H7 (cell line): Measurements from ENCODE around the gene POU3F1. TPM values are rescaled to one million over a fixed set of nuclear protein-coding genes. Genes with fewer than 3 reads are reported as not detected.
A peak's percentile ranks its signal among the peaks of the same experiment; 100 is the strongest.

Experiments
- DNase-seq: peaks from one replicate; pipeline ENCODE4 v3.0.0; 2012
- H3K27me3 ChIP-seq: 2 replicates; pipeline ENCODE4 v1.6.0; 2011; ENCODE audit warnings: mild to moderate bottlenecking, low read length; ENCODE audit not compliant: control insufficient read depth, insufficient read depth
- H3K36me3 ChIP-seq: replicated peaks from 2 replicates; pipeline ENCODE4 v1.5.1; 2011; ENCODE audit warnings: low read length; ENCODE audit not compliant: control insufficient read depth, insufficient read depth
- H3K4me3 ChIP-seq: 2 replicates; pipeline ENCODE4 v1.5.1; 2011; ENCODE audit warnings: low read depth, mild to moderate bottlenecking, control low read depth, low read length, moderate library complexity; ENCODE audit not compliant: insufficient read depth
- total RNA-seq: library from RNA; depleted of rRNA; stranded (reverse); fragments of >200 nt; shearing (Covaris generic); gene quantifications from 2 replicates; pipeline ENCODE4 v1.2.3, GENCODE V29; 2014

The POU3F1 gene
- total RNA-seq, 1 experiment from 2014 or later: 2.9 TPM

DNA sequence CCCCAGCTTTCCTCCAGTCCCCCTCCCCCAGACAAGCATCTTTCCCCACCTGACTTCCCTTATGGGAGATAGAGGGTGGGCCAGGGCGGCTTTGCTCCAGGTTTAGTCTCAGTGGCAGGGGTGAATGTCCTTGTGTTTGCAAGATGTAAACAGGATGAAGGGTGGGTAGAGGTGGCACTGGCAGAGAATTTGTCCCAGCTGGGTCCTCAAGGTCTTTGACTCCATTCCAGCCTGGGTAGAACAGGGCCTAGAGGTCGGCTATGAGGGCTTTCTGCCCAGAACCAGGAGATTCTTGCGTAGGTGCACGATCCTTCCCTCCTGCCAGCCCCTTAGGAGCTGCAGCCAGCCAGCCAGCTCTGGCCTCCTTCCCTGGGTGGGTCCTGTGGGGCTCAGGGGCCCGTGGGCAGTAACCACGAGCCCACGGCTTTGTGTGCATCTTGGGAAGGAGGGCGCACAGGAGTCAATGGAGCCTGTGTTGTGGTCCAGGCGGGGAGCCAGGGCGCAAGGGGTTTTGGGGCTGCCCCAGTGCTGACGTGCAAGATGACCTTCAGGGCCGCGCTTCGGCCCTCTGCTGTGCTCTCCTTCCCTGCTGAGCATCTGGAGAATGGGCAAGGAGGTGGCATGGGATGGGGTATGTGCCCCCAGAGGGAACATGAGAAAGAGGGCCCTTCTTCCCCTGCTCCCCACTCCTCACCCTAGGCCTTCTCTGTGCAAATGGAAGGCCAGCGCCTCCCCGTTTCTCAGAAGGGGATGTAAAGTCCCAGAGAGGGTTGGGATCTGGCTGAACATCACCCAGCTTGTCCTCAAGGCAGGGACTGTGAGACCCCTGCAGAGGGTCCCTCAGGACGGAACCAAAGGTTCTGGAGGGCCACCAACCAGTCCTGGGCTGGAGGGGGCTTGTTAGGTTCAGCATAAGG, 15.7 kb downstream of the POU3F1 start:
- DNase-seq: peak; percentile 52
- Histone ChIP-seq H3K4me3 (no peak overlapping the region), H3K27me3 (no peaks in the 10 kb centered on the region; the same call in 1 of the 2 replicates), H3K36me3 (peaks cover 5% of the 10 kb centered on the region)

DNA sequence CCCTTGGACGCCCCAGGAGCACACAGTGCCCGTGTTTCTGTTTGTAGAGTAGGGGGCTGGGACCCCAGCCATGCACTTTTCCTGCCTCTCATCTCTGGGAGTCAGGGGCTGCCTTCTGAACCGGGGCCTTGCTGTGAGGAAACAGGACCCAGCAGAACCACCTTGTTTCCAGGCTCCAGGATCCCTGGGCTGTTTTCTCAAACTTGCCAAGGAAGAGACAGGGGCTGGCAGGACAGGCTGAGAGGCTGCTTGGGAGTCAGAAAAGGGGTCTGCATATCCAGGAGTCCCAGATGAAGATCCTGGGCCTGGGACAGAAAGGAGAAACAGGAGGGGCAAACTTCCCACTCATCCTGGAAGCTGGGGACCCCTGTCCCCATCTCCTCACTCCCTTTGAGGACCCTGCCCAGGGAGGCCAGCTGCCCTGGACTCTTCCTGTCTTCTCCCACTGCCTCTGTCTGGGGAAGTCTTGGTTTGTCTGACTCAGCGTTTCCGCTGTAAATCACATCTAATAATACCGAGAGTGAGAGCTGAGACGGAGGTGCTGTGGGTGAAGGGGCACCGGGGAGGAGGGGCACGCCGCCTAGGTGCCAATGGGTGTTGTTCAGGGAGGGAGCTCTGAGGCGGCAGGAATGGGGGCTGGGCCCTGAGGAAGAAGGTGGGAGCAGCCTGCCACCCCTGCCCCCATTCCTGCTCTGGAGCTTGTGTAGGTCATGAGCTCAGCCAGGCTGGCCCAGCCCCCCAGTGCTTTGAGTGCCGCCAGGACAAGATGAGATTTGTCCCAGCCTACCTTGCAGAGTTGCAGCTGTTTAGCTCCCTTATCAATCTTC, 16.7 kb downstream of the POU3F1 start:
- DNase-seq: peak; percentile 80
- Histone ChIP-seq H3K27me3 (no peaks in the 10 kb centered on the region; the same call in 1 of the 2 replicates), H3K36me3 (peaks cover 13% of the 10 kb centered on the region), H3K4me3 (no peak overlapping the region)

DNA sequence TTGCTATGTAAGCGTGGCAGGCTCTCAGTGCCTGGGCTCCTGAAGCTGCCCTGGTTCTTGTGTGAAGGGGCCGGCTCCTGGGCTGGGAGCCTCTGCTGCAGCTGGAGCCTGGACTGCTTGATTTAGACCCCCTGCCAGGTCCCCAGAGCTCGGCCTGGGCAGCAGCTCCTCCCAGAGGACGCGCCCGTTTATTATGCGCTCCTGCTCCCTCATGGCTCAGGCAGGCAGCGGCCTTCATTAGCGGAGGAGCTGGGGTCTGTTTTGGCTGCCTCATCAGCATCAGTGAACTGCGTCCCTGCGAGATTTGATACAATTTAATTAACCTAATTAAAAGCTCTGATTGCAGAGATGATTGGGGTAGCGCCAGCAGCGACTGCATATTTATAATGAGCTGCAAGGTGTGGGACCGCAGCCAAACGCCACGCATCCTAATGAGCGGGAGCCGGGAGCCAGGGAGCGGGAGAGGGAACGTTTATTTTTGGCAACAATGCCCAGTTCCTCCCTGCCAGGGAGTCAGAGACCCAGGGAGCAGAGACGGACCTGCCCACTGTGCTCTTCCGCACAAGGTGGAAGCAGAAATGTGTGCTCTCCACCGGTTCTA, 17.4 kb downstream of the POU3F1 start:
- no peaks in the 10 kb centered on the region; the same call in 1 of the 2 replicates for H3K27me3 ChIP-seq
- H3K4me3 ChIP-seq: no peak overlapping the region
- DNase-seq: peak; percentile 93
- peaks cover 14% of the 10 kb centered on the region for H3K36me3 ChIP-seq

DNA sequence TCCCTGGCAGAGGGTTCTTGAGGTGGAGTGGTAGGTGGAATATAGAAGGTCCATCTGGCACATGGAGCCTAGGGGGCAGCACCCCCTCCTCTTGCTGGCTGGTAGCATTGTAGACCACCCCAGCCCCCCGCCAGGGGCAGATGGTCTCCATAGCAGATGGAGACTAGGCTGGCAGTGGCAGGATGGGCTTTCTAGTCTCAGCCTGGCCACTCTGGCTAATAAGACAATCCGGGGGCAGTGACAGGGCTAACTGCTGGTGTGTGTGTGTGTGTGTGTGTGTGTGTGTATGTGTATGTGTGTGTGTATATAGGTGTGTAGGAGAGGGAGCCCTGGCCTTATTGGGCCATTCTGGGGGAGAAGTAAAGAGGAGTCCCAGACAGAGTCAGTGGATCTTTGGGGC, 17.9 kb downstream of the POU3F1 start:
- no peak overlapping the region for H3K4me3 ChIP-seq
- H3K27me3 ChIP-seq: no peaks in the 10 kb centered on the region; the same call in 1 of the 2 replicates
- H3K36me3 ChIP-seq: peaks cover 19% of the 10 kb centered on the region
- peak; percentile 74 for DNase-seq

DNA sequence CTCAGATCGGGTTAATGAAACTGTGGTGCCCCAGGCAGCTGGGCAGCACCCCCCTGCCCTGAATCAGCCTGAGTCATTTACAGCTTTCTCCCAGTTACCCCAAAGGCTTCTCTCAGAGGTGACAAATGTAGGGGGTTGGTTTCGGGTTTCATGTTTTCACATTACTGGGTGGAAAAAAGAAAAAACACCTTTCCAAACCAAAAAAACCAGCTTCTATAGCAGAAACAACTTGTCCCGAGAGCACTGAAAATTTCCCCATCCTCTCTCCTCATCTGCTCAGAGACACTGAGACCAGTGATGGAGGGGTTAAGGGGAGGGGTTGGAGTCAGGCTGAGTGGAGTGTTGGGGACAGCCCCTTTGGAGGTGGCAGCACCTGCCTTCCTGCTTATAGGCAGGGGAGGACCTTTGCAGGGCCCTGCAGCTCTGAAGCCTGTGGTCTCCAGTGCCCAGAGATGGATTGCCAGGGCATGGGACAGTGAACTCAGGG, 18.4 kb downstream of the POU3F1 start:
- H3K36me3 ChIP-seq: peaks cover 22% of the 10 kb centered on the region

DNA sequence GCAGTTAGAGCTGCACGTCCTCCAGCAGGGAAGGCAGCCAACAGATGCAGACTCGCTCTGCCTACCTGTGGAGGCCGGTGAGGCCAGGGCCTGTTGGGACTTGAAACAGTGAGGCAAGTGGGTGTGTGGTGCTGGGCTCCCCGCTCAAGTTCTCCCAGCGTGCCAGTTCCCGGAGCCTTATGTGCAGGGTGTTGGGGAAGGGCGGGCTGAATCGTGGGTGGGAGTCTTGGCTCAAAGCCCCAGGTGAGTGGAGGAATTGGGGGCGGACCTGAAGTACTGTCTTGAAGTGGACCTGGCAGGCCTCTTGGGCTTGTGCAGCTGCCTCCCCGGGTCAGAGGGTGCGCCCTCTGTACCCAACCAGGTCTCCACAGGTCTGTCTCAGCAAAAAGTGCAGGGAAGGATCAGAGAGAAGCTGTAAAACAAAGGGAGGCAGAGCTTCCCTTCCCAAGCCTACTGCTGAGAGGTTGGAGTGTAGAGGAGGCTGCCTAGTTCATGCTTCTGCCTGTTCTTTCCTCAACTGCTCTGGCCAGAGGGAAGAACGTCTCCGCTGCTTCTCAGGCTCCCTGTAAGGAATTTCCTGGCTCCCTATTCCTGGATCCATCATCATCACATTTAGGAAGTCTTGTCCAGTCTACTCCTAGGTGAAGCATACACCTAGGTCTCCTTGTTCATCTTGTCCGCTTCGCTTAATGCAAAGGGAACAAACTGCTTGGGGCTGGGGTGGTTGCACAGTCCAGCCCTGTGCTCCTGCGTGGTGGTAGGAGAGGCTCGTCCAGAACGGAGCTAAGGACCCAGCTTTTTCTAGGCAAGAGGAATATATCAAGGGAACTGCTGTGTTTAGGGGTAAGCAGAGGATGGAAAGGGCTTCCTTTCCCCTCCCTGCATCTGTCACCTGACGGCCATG, 19.1 kb downstream of the POU3F1 start:
- DNase-seq: peak; percentile 48
- Histone ChIP-seq H3K4me3 (no peak overlapping the region), H3K36me3 (peaks cover 25% of the 10 kb centered on the region), H3K27me3 (no peaks in the 10 kb centered on the region; the same call in 1 of the 2 replicates)

More for the DNA sequence above, 18.4 kb downstream of the POU3F1 start:
- H3K4me3 ChIP-seq: no peak overlapping the region
- peak; percentile 61 for DNase-seq
- H3K27me3 ChIP-seq: no peaks in the 10 kb centered on the region; the same call in 1 of the 2 replicates

DNA sequence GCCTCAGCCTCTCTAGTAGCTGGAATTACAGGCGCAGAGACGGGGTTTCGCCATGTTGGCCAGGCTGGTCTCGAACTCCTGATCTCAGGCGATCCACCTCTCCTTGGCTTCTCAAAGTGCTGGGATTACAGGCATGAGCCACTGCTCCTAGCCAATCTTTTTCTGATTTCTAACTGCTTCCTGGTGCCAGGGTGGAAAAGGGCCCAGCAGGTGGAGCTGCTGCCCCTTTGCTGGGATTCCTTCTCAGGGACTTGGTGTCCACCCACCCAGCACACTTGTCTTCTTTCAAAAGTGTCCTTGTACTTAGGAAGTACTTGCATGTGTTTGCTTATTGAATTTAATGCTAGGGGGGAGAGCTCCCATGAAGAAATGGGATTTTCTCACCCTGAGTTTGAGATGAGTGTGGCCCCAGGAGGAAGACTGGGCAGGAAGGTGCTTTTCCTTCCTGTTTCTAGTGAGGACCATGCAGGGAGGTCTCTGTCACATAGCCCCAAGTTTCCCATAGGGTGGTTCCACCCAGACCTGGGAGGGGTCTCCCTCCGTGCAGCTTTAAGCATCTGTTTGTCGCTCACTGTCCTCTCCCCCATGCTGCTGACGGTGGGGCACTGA, 19.9 kb downstream of the POU3F1 start:
- no peak overlapping the region for H3K4me3 ChIP-seq
- peak; percentile 85 for DNase-seq
- H3K36me3 ChIP-seq: peaks cover 31% of the 10 kb centered on the region
- H3K27me3 ChIP-seq: no peaks in the 10 kb centered on the region; the same call in 1 of the 2 replicates

DNA sequence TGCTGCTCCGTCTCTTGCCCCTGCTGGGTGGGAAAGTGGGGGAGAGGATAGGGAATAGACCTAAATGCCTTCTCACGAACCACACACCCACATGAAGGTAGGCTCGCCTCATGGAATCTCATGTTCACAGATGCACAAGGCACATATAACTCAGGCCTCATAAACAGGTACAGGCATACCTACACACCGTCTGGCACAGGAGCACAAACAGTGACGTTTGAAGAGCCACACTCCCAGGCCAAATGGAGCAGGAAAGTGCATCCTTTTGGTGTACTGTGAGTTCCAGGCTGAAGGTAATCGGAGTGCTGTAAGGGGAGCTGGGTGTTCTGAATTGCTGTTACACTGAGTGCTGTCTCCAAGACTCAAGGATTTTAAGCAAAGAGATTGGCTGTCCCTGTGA, 20.9 kb downstream of the POU3F1 start:
- Histone ChIP-seq H3K4me3 (no peak overlapping the region), H3K36me3 (peaks cover 31% of the 10 kb centered on the region), H3K27me3 (no peaks in the 10 kb centered on the region)
- DNase-seq: peak; percentile 15

DNA sequence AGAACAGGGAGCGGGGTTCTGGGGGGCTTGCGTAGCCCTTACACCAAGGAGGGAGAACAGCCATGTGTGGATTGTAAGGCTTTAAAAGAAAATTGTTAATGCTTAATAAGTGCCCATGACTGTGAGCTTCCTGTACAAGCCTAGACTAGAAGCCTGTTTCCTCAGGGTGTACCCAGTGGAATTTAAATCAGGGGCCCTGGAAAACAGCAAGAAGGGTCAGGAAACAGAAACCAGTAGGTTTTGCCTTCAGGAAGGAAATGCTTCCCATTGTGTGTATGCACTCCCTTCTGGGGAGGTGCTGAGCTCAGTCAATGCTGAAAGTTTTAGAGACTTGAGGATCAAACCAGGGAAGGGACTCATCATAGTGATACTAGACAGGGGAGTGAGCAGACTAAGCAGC, 21.4 kb downstream of the POU3F1 start:
- H3K27me3 ChIP-seq: no peaks in the 10 kb centered on the region
- peaks cover 31% of the 10 kb centered on the region for H3K36me3 ChIP-seq
- no peak for DNase-seq
- H3K4me3 ChIP-seq: no peak overlapping the region

DNA sequence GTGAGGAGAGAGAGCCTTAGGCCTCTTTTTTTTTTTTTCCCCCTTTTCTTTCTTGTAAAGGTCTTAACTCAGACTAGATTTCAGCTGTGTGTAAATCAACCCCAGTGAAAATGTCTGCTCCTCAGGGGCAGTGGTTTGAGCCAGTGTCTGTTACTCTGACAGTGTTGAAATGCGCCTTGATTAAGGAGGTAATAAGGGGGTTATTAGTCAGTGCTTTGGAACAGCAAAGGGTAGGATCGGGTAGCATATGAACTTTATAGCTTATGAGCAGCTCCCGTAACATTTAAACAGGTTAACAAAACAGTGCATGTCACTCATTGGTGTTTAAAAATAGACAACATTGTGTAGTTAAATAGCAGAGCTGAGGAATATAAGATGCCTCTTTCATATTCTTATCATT, 23.8 kb downstream of the POU3F1 start:
- DNase-seq: no peak
- Histone ChIP-seq H3K27me3 (no peaks in the 10 kb centered on the region), H3K36me3 (peaks cover 42% of the 10 kb centered on the region)

DNA sequence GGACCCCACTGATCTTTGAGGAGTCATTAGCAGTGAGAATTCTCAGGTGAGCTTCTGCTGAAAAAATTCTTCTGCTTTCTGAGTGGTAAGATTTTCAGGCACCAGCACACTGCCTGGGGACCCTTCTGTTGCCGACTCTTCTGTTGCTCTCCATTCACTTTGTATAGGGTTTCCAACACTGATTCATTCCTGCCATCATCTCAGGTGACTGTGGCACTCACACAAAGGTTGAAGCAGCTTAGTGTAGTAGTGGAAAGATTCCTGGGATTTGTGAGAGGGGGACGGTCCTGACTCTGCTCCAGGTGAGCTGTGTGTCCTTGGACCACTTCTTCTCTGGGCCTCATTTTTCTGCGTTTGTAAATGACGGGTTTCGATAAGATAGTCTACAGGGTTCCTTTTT, 24.6 kb downstream of the POU3F1 start:
- DNase-seq: no peak
- Histone ChIP-seq H3K27me3 (no peaks in the 10 kb centered on the region), H3K36me3 (peaks cover 47% of the 10 kb centered on the region), H3K4me3 (no peak overlapping the region)

More for the DNA sequence above, 23.8 kb downstream of the POU3F1 start:
- H3K4me3 ChIP-seq: no peak overlapping the region

DNA sequence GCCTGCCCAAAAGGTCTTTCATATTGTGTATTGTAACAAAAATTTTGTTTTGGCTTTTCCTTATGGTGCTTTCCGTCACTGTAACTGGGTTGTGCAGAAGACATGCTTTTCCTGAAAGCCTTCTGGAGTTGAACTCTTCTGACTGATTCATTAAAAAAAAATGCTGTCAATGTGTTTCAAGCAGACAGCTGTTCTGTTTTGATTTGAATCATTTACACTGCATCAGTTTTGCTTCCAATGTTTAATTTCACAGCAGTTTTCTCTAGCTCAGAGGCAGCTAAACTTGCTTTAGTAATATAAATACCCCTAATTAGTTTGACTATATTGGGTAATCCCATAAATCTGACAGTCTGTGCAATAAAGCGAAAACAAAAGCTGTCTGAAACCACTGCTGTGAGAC, 26.2 kb downstream of the POU3F1 start:
- no peaks in the 10 kb centered on the region for H3K27me3 ChIP-seq
- no peak for DNase-seq
- H3K4me3 ChIP-seq: no peak overlapping the region
- peaks cover 44% of the 10 kb centered on the region for H3K36me3 ChIP-seq

DNA sequence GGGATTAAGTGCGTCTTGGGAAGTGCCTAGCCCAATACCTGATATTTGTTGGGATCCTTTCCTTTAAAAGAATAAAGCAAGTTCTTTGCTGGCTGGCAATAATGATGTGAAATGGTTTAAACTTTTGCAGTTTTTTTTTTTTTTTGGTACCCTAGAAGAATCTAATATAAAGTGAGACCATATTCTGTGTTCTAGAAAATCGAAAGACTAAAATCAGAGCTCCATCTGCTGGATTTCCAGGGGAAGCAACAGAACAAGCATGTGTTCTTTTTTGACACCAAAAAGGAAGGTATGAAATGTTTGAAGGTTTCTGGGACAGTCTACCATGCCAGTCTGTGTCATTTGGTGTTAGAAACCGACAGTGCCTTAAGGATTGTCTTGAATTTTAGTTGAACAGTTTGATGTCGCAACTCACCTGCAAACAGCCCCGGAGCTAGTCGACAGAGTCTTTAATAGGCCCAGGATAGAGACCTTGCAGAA, 27.7 kb downstream of the POU3F1 start:
- peak; percentile 54 for DNase-seq
- Histone ChIP-seq H3K4me3 (no peak overlapping the region), H3K36me3 (peaks cover 37% of the 10 kb centered on the region), H3K27me3 (no peaks in the 10 kb centered on the region)
